Measurements from ENCODE around the gene TMEFF1. TPM values are rescaled to one million over a fixed set of nuclear protein-coding genes. Genes with fewer than 3 reads are reported as not detected.
"Not testable (repeated sequence)": the region's sequence is repeated elsewhere in the genome, so short reads cannot be mapped to it uniquely, and the experiment has no call there.

The TMEFF1 gene
- total RNA-seq, 3 donors from 2014 or later: 0.38 to 0.98 TPM; not detected in 1

GRCh38 chr9:100498592-100498991, 25.6 kb downstream of the TMEFF1 start:
- no peaks in the 10 kb centered on the region for H3K9me3 ChIP-seq
- intact Hi-C loops (cut with DNase I, micrococcal nuclease): no loop called here
- no peak overlapping the region for H3K4me3 ChIP-seq
- no peaks in the 10 kb centered on the region for H3K36me3 ChIP-seq (ENCODE audit: low read depth)
- ATAC-seq (no peak), DNase-seq (no peak)
- H3K4me1 ChIP-seq (ENCODE audit: low read depth): no peaks in the 10 kb centered on the region
- no peak for TF ChIP-seq CTCF (IDR thresholded peaks at IDR 0.05)

- H3K9me3 ChIP-seq: no peaks in the 10 kb centered on the region
- intact Hi-C loops (cut with DNase I, micrococcal nuclease): no loop called here
- H3K36me3 ChIP-seq (ENCODE audit: low read depth): no peaks in the 10 kb centered on the region
- TF ChIP-seq CTCF (IDR thresholded peaks at IDR 0.05): no peak
- no peak overlapping the region for H3K4me3 ChIP-seq
- ATAC-seq: no peak
- no peaks in the 10 kb centered on the region for H3K4me1 ChIP-seq (ENCODE audit: low read depth)
- no peak for DNase-seq
Observed at GRCh38 chr9:100499460-100499859, 26.5 kb downstream of the TMEFF1 start.

- TF ChIP-seq CTCF (IDR thresholded peaks at IDR 0.05): no peak
- H3K36me3 ChIP-seq (ENCODE audit: low read depth): no peaks in the 10 kb centered on the region
- no peaks in the 10 kb centered on the region for H3K9me3 ChIP-seq
- DNase-seq (no peak), ATAC-seq (no peak)
- no peaks in the 10 kb centered on the region for H3K4me1 ChIP-seq (ENCODE audit: low read depth)
- H3K4me3 ChIP-seq: no peak overlapping the region
- intact Hi-C loops (cut with DNase I, micrococcal nuclease): no loop called here
Observed at GRCh38 chr9:100499866-100500265, 26.9 kb downstream of the TMEFF1 start.

- H3K4me1 ChIP-seq (ENCODE audit: low read depth): no peaks in the 10 kb centered on the region
- intact Hi-C loops (cut with DNase I, micrococcal nuclease): no loop called here
- TF ChIP-seq CTCF (IDR thresholded peaks at IDR 0.05): peak; percentile 15
- peak; percentile 47 for ATAC-seq
- no peaks in the 10 kb centered on the region for H3K9me3 ChIP-seq
- no peak overlapping the region for H3K4me3 ChIP-seq
- DNase-seq: peak in 2 of 3 donors; percentile 71 to 86
- H3K36me3 ChIP-seq (ENCODE audit: low read depth): no peaks in the 10 kb centered on the region
Observed at GRCh38 chr9:100505564-100506159, 32.7 kb downstream of the TMEFF1 start.

GRCh38 chr9:100507350-100507749, 34.4 kb downstream of the TMEFF1 start:
- H3K4me1 ChIP-seq (ENCODE audit: low read depth); H3K9me3 ChIP-seq; intact Hi-C loops (cut with DNase I, micrococcal nuclease); H3K36me3 ChIP-seq (ENCODE audit: low read depth); H3K4me3 ChIP-seq; DNase-seq; ATAC-seq: not testable (repeated sequence)

GRCh38 chr9:100511205-100511604, 38.3 kb downstream of the TMEFF1 start:
- Histone ChIP-seq H3K4me3 (no peak overlapping the region), H3K36me3 (ENCODE audit: low read depth) (no peaks in the 10 kb centered on the region), H3K4me1 (ENCODE audit: low read depth) (no peaks in the 10 kb centered on the region), H3K9me3 (no peaks in the 10 kb centered on the region)
- no peak for DNase-seq
- TF ChIP-seq CTCF (IDR thresholded peaks at IDR 0.05): no peak
- no peak for ATAC-seq
- intact Hi-C loops (cut with DNase I, micrococcal nuclease): no loop called here
